ENCODE data around the gene PCBP2.

PCBP2 gene

DNA sequence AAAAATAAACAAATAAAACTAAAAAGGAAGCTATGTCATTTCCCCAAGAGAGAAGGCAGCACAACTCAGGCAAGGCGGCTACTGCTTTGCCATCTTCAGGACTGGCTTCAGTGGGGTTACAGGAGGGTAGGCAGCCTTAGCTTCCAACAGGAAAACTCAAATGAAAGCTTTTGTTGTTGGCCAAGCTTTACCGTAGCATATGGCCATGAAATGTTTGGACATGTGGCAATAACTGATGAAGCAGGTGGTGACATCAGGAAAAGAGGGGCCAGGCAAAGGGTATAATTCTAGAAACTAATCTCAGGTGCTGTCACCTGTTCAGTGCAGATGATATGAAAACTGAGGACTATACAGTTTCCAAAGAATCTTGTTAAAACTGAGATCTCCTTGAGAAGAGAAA lies 78.2 kb downstream of the PCBP2 start:
- Histone ChIP-seq H3K9ac (ENCODE audit: low read length) (no peak overlapping the region), H3K27ac (ENCODE audit: low read length) (no peak overlapping the region), H3K27me3 (ENCODE audit: control insufficient read depth, insufficient read depth, low read length) (no peaks in the 10 kb centered on the region), H3K4me3 (ENCODE audit: low read length) (no peak overlapping the region), H3K4me1 (ENCODE audit: control insufficient read depth, low read depth, low read length) (no peaks in the 10 kb centered on the region), H3K9me3 (ENCODE audit: control insufficient read depth, low read depth, low read length) (no peaks in the 10 kb centered on the region), H3K36me3 (ENCODE audit: control insufficient read depth, low read depth, low read length) (peaks cover 16% of the 10 kb centered on the region)

All from iPS-18a (cell line).